Measurements from ENCODE around the gene PSMC3IP.
"Not testable (repeated sequence)": the region's sequence is repeated elsewhere in the genome, so short reads cannot be mapped to it uniquely, and the experiment has no call there.

DNA sequence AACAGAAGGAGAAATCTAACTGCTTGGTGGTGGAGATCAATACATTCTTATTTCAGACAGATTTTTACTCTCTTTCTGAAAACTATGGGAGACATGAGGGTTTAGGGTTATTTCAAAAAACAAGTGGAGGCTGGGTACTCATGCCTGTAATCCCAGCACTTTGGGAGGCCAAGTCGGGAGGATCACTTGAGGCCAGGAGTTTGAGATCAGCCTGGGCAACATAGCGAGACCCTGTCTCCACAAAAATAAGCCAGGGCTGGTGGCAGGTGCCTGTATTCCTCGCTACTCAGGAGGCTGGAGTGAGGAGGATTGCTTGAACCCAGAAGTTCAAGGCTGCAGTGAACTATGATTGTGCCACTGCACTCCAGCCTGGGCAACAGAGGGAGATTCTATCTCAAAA, 44.5 kb upstream of the PSMC3IP start:
- TF ChIP-seq, protein P1, sequence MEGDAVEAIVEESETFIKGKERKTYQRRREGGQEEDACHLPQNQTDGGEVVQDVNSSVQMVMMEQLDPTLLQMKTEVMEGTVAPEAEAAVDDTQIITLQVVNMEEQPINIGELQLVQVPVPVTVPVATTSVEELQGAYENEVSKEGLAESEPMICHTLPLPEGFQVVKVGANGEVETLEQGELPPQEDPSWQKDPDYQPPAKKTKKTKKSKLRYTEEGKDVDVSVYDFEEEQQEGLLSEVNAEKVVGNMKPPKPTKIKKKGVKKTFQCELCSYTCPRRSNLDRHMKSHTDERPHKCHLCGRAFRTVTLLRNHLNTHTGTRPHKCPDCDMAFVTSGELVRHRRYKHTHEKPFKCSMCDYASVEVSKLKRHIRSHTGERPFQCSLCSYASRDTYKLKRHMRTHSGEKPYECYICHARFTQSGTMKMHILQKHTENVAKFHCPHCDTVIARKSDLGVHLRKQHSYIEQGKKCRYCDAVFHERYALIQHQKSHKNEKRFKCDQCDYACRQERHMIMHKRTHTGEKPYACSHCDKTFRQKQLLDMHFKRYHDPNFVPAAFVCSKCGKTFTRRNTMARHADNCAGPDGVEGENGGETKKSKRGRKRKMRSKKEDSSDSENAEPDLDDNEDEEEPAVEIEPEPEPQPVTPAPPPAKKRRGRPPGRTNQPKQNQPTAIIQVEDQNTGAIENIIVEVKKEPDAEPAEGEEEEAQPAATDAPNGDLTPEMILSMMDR (IDR thresholded peaks at IDR 0.05) = not testable (repeated sequence)
- not testable (repeated sequence) for TF ChIP-seq POLR2A (IDR thresholded peaks at IDR 0.05; ENCODE audit: low read depth); EP300 (IDR thresholded peaks at IDR 0.05); POLR2AphosphoS5 (IDR thresholded peaks at IDR 0.05)

Data from esophagus muscularis mucosa (tissue), 4 donors.